ENCODE data around the gene ZCCHC7. TPM values are rescaled to one million over a fixed set of nuclear protein-coding genes. Genes with fewer than 3 reads are reported as not detected.

The ZCCHC7 gene
- total and polyA plus RNA-seq, 9 of the 15 experiments (the other 6 are each of a cell fraction or from before 2014, with no cell fraction given): 34.1 to 68.9 (median 48.8) TPM

DNA sequence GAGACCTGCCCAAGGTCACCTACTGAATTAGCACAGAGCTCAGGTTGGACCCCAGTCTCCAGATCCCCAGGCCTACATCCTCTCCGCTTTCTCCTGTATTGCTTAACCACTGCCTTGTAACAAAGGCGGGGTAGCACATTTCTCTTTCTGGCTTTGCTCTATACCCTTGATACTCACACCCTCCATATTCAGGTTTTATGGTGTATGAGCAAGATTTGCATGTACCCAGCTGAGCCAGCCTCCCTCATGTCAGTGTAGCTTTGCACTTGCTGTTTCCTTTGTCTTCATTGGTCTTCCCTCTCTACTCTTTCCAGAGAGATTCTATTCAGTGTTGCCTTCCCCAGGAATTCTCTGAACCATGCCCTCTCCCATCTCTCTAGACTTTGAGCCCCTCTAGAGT is 19.6 kb upstream of the ZCCHC7 start (continued):
- TF ChIP-seq NR3C1 (CRISPR knock-in tag; IDR thresholded peaks at IDR 0.05) (no peak), CTBP1 (IDR thresholded peaks at IDR 0.05; ENCODE audit: borderline replicate concordance) (no peak), TEAD4 (IDR thresholded peaks at IDR 0.05; ENCODE audit: low read length) (no peak), TEAD4 (CRISPR knock-in tag; IDR thresholded peaks at IDR 0.05; ENCODE audit: borderline replicate concordance) (no peak)

DNA sequence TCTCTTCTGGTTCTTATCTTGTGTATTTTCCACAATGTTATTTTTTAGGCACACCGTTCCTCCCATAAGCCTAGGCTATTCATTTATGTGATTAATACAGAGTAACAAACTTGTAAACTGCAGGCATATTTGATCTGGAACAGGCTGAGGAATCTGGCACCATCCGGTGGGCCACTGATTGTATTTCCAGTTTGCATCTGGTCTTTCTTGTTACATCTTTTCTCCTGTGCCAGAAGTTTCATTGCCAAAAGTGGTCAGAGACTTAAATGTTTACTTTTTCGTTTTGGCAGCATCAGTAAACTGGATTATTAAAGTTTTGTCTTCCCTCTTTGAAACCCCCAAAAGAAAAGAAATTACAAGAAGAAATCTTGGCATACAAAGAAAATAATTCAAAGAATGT is 17.9 kb upstream of the ZCCHC7 start:
- TF ChIP-seq HMG20A (CRISPR knock-in tag; conservative IDR thresholded peaks at IDR 0.05): no peak
- TF ChIP-seq, protein P1, sequence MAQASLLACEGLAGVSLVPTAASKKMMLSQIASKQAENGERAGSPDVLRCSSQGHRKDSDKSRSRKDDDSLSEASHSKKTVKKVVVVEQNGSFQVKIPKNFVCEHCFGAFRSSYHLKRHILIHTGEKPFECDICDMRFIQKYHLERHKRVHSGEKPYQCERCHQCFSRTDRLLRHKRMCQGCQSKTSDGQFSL (CRISPR knock-in tag; IDR thresholded peaks at IDR 0.05): no peak
- TF ChIP-seq, protein P1 (tag; IDR thresholded peaks at IDR 0.05): no peak
- TF ChIP-seq ZNF3 (CRISPR knock-in tag; IDR thresholded peaks at IDR 0.05): no peak
- no peak for TF ChIP-seq ZBTB7A (IDR thresholded peaks at IDR 0.05; ENCODE audit: borderline replicate concordance, control insufficient read depth, low read depth, low read length)
- in situ Hi-C loops (cut with MboI): no loop called here
- H3K27me3 ChIP-seq (ENCODE audit: control insufficient read depth in 2 of 2, insufficient read depth in 2 of 2, low read length in 2 of 2): no peaks in the 10 kb centered on the region
- intact Hi-C loops (cut with micrococcal nuclease): no loop called here
- H3K4me3 ChIP-seq: no peak overlapping the region
- no TSS peak for BruUV-seq (replicated peaks)
- H3K9me3 ChIP-seq (replicated peaks; ENCODE audit: control insufficient read depth, insufficient read depth, low read depth, low read length): no peaks in the 10 kb centered on the region
- H2AFZ ChIP-seq (ENCODE audit: low read depth, low read length): no peak overlapping the region
- no peak overlapping the region for H3K27ac ChIP-seq (ENCODE audit: extremely low read depth, low read depth, low read length)
- H3K79me2 ChIP-seq (ENCODE audit: control insufficient read depth, insufficient read depth, low read length): no peaks in the 10 kb centered on the region
- POLR2A ChIA-PET: no interaction called here
- H3K4me2 ChIP-seq (ENCODE audit: insufficient read depth, low read length): no peak overlapping the region
- H3K36me3 ChIP-seq (ENCODE audit: control insufficient read depth, insufficient read depth, low read length): no peaks in the 10 kb centered on the region
- no peaks in the 10 kb centered on the region for H4K20me1 ChIP-seq (replicated peaks; ENCODE audit: control insufficient read depth, insufficient read depth, low read length)
- no peak overlapping the region for H3K9ac ChIP-seq (ENCODE audit: insufficient read depth in 1 of 2, low read depth in 2 of 2, low read length in 2 of 2)
- H3K9me1 ChIP-seq (ENCODE audit: control insufficient read depth, insufficient read depth, low read length): no peaks in the 10 kb centered on the region
- peaks cover 6 to 15% of the 10 kb centered on the region in 2 experiments; a peak in 3 of 5 replicates for H3K4me1 ChIP-seq (replicated peaks in 1 of 2; ENCODE audit: control insufficient read depth in 2 of 2, insufficient read depth in 2 of 2, low read length in 2 of 2)
- DNase-seq (ENCODE audit: extremely low read depth in 1 of 4, low spot score in 3 of 4): no peak
- CTCF ChIA-PET (ENCODE audit: low intra/inter-chr PET ratio): no interaction called here
- no peak for FAIRE-seq
- WGBS (ENCODE audit: insufficient coverage, low coverage, missing lambda C conversion rate): 26% methylated on average over 3 of the region's 3 CpGs
- ATAC-seq: no peak
